GM20000 (cell line): ENCODE data around the gene SCAPER.

Source experiments
- DNase-seq: peaks from one replicate; pipeline ENCODE4 v3.0.0; 2012; ENCODE audit warnings: low spot score
- TF ChIP-seq, protein P1 (sequence below): IDR thresholded peaks from 2 replicates; pipeline ENCODE4 v1.5.1; 2012; ENCODE audit warnings: mild to moderate bottlenecking, control low read depth; ENCODE audit errors: extremely low read depth, missing control alignments

SCAPER gene

DNA sequence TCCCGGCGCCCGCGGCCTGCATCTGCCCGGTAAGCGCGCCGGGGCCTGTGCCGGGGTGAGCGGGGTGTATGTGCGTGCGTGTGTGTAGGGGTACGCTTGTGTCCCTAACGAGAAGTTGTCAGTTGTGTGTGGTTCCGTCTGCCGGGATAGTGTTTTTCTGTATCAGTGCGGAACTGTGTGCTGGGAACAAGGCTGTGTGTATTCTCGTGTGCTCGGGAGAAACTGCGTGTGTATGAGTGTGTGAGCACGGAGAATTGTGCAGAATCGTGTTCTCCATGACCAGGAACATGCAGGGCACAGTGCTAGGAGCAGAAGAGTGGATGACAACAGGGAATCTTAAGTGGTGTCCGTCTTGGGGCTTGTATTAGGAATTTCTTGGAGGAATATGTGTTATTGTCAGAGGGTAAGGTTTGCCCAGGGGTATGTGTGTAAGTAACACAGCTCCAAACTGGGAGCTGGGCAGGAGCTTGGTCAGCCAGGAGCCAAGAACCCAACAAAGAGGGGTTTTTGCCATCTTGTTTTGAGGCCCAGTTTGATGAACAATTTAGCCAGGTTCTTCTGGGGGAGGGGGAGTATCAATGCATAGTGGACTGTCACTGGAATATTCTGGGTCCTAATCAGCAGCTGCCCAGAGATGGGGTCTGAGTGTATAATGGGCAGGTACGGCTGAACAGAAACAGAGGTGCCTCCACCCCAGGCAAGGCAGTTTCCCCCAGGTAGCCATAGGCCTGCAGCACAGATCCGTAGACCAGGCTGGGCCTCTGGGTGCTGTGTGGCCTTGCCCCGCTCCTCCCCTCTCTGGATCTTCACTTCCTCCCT lies 566.4 kb downstream of the SCAPER start:
- DNase-seq, result peak; percentile 54
- TF ChIP-seq, protein P1, sequence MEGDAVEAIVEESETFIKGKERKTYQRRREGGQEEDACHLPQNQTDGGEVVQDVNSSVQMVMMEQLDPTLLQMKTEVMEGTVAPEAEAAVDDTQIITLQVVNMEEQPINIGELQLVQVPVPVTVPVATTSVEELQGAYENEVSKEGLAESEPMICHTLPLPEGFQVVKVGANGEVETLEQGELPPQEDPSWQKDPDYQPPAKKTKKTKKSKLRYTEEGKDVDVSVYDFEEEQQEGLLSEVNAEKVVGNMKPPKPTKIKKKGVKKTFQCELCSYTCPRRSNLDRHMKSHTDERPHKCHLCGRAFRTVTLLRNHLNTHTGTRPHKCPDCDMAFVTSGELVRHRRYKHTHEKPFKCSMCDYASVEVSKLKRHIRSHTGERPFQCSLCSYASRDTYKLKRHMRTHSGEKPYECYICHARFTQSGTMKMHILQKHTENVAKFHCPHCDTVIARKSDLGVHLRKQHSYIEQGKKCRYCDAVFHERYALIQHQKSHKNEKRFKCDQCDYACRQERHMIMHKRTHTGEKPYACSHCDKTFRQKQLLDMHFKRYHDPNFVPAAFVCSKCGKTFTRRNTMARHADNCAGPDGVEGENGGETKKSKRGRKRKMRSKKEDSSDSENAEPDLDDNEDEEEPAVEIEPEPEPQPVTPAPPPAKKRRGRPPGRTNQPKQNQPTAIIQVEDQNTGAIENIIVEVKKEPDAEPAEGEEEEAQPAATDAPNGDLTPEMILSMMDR, result no peak

DNA sequence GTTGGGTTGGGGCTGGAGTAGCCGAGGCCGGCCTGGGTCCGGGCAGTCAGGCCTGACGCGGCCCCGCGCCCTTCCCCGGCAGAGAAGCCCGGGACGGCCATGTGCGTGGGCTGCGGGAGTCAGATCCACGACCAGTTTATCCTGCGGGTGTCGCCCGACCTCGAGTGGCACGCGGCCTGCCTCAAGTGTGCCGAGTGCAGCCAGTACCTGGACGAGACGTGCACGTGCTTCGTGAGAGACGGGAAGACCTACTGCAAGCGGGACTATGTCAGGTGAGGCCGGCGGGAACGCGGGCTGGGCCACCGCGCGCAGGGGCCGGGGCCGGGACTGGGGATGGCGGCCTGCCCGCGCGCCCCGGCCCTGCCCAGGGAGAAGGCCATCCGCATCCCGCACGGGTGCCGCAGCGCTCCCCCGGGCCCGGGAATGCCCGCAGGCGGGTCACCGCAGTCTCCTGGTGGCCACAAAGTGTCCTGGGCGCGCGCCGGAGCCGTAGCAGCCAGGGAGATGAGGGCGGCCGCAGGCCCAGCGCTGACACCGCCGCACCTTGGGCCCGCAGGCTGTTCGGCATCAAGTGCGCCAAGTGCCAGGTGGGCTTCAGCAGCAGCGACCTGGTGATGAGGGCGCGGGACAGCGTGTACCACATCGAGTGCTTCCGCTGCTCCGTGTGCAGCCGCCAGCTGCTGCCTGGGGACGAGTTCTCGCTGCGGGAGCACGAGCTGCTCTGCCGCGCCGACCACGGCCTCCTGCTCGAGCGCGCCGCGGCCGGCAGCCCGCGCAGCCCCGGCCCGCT lies 567.2 kb downstream of the SCAPER start:
- DNase-seq, result peak; percentile 64
- TF ChIP-seq, protein P1, result no peak

DNA sequence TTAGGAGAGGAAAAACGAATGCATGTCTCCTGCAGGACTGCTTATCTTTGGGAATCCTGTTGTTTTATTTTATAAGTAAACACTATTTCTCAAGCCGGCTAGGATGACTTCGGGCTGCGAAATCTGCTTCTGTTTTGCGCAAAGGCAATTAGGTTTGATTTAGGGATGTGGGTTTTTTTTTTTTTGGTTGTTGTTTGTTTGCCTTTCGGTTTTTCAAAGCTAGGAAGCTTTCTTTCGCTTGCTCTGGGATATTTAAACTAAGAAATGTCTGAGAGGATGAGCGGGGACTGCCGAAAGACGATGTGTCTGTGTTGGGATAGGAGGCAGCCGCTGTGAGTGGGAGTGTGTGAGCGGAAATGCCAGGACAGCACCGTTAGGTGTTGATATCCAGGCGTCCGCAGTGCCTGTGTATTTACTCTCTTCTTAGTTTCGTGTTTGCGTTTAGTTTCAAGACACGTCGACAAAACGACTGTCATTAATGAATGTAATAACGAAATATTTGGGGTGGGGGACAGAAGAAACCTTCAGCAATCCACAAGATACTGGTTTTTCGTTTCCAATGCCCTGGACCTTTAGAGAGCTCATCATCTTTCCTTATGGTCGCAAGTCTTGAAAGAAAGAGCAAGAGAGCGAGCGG lies 568.0 kb downstream of the SCAPER start:
- peak; percentile 43 for DNase-seq

DNA sequence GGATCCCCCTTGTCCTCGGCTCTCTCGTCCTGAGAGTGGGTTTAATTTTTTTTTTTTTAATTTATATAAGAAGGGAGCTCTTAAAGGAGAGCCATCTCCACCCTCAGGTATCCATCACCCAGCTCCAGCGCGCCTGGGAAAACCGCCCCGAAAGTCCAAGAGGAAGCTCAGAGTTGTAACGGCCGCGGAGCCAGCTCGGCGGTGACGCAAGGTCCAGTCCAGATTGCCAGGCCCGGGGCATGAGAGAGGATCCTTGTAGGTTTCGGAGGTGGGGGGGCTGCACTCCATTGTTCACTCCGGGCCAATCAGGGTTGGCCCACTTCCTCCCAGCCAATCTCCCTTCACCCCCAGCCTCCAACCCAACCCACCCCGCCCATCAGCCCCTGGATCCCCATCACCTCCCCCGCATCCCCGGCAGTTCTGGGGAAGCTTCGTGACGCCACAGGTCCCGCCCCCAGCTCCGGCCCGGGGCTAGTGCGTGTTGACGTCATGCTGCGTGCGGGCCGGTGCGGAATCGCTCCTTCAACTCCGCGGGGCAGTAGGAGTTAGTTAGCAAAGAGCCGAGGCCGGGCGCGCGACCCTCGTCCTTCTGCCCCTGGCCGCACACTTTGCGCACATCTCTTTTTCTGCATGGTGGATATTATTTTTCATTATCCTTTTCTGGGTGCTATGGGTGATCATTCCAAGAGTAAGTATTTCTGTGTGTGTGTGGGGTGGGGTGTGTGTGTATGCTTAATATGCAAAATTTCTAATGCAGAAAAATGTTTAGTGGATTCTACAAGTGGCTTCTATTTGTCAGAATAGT lies 568.7 kb downstream of the SCAPER start, which contains the start of gene ISL2:
TSS of gene ISL2 (plus strand) at position 520 of the 805 bp plus-strand sequence. CDS start at position 631, 111 bp downstream.
- TF ChIP-seq, protein P1, result no peak
- DNase-seq, result peak; percentile 95

More for the DNA sequence above, 568.0 kb downstream of the SCAPER start:
- TF ChIP-seq, protein P1, result no peak

DNA sequence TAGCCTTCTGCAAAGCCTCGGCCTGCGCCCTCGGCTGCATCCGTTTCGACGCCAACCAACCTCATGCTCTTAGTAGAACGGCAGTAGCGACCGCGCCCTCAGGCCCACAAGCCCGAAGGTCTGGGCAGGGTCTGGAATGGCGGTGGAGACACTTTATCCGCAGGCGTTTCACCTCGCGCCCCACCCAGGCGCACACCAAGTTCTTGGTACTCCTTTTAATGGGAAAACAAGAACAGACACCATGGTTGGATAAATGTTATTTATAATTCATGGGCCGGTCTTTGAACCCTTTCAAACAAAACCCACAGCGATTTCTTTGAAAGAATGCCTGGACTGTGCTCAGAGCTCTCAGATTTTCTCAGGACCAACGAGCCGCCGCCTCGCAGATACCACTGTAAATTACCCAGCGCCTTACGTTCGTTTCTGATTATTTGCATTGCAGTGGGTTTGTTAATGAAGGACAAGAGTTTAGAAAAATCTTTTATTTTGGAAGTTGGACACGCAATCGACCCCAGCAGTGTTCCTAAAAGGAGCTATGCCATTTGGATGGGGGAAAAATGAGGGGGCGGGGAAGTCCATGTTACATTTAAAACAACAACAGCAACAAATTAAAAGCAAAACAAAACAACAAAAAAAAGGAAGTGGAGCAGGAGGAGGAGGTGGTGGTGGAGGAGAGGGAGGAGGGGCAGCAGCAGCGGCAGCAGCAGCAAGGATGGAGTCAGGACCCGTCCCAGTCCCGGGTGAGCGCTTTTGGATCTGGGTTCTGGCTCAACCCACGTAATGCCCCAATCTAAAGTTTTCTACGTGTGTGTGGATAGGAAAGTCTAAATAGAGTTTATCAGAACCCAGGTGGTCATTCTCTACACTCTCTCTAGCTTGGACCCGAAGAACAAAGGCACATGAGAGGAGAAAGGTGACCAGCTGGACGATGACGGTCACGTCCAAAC lies 569.6 kb downstream of the SCAPER start:
- peak; percentile 42 for DNase-seq
- TF ChIP-seq, protein P1, result no peak
